ENCODE results near the gene PSMC3.

PSMC3 gene

DNA sequence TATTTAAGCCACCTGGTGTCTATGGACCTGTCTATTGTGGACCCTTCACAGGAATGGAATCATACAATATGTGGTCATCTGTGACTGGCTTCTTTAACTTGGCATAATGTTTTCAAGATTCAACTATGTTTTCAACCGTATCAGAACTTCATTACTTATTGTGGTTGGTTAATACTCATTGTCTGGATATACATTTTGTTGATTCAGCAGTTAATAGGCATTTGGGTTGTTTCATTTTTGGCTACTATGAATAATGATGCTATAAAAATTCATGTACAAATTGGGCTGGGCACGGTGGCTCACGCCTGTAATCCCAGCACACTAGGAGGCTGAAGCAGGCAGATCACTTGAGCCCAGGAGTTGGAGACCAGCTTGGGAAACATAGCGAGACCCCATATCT is 25.2 kb upstream of the PSMC3 start:
- no peaks in the 10 kb centered on the region for H3K36me3 ChIP-seq (ENCODE audit: insufficient read depth, insufficient read length, low read length)
- no peak overlapping the region for H3K4me3 ChIP-seq (ENCODE audit: insufficient read length, low read depth)
- no peak overlapping the region for H3K9ac ChIP-seq (ENCODE audit: insufficient read length, low read depth)
- no peak for TF ChIP-seq SUZ12 (IDR thresholded peaks at IDR 0.05; ENCODE audit: extremely low read depth, insufficient read depth, insufficient read length)
- TF ChIP-seq ZNF274 (IDR thresholded peaks at IDR 0.05; ENCODE audit: low read depth, low read length) = no peak
- no peak for TF ChIP-seq YY1 (IDR thresholded peaks at IDR 0.05; ENCODE audit: insufficient read depth, insufficient read length)
- no peak for DNase-seq (ENCODE audit: low read depth, low spot score)
- H3K9me3 ChIP-seq (ENCODE audit: insufficient read depth, low read length) = no peaks in the 10 kb centered on the region
- H3K27me3 ChIP-seq (ENCODE audit: insufficient read depth, insufficient read length) = no peaks in the 10 kb centered on the region
- H3K4me1 ChIP-seq (ENCODE audit: insufficient read depth, insufficient read length) = peaks cover 10% of the 10 kb centered on the region

DNA sequence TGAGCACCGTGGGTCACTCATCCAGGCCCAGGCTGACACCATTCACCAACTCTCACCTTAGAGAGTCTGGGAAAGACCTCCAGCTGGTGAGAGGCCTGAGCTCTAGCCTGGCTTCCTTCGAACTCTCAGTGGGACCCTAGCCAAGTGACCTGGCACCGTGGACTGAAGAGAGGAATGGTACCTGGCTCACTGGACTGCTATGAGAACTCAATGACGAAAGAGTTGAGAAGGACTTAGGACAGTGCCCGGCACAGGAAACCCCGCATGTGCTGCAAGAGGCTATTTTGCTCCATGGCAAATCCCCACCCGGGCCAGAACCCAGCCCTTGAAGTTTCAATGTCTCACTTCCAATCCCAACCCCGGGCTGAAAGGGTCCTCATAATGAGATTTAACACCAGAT is 23.3 kb upstream of the PSMC3 start:
- H3K4me3 ChIP-seq (ENCODE audit: insufficient read length, low read depth) = no peak overlapping the region
- H3K36me3 ChIP-seq (ENCODE audit: insufficient read depth, insufficient read length, low read length) = no peaks in the 10 kb centered on the region
- peaks cover 10% of the 10 kb centered on the region for H3K4me1 ChIP-seq (ENCODE audit: insufficient read depth, insufficient read length)
- no peak overlapping the region for H3K9ac ChIP-seq (ENCODE audit: insufficient read length, low read depth)
- no peaks in the 10 kb centered on the region for H3K27me3 ChIP-seq (ENCODE audit: insufficient read depth, insufficient read length)
- DNase-seq (ENCODE audit: low read depth, low spot score) = no peak
- no peaks in the 10 kb centered on the region for H3K9me3 ChIP-seq (ENCODE audit: insufficient read depth, low read length)
- no peak for TF ChIP-seq YY1 (IDR thresholded peaks at IDR 0.05; ENCODE audit: insufficient read depth, insufficient read length)
- TF ChIP-seq SUZ12 (IDR thresholded peaks at IDR 0.05; ENCODE audit: extremely low read depth, insufficient read depth, insufficient read length) = no peak
- no peak for TF ChIP-seq ZNF274 (IDR thresholded peaks at IDR 0.05; ENCODE audit: low read depth, low read length)

DNA sequence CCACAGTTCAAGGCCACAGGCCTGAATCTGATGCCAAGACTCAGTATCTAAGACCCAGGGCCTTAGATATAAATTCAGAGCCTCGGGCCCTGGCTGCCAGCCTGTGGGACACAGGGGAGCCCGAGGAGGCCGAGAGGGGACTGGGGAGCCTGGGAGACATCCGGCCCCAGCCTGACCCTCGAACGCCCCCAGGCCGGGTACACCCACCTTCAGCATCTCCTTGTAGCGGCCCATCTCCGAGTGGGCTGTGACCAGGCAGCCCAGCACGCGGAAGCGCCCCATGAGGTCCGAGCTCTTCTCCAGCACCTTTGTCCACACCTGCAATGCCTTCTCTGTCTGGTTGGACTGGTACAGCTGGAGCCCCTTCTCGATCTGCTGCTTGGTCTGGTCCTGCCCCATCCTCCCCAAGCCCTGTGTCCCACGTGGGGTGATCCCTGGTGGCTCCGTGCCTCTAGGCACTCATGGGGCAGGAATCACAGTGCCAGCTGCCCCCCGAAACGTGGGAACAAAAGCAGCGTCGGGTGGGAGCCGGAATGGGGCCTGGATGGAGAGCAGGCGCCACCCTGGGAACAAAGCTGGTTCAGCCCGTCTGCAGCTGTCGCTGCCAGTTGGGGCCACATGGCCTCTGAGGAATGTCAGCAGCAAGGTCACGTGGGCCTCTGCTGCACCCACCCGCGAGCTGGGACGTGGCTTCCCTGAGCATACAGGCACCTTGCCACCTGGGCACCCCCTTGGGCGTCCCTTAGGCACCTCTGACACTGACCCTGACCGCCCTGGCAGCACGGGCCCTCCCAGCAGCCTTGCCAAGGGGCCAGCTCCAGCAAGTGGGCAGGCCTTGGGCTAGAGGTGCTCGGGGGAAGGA is 22.6 kb upstream of the PSMC3 start, which contains the start of gene RAPSN:
Gene RAPSN, minus strand, starts transcription at position 571 of the 862 bp plus-strand sequence. Its CDS starts 172 bp downstream, at position 399.
- TF ChIP-seq SUZ12 (IDR thresholded peaks at IDR 0.05; ENCODE audit: extremely low read depth, insufficient read depth, insufficient read length) (no peak), ZNF274 (IDR thresholded peaks at IDR 0.05; ENCODE audit: low read depth, low read length) (no peak), YY1 (IDR thresholded peaks at IDR 0.05; ENCODE audit: insufficient read depth, insufficient read length) (no peak)
- no peak within 1 kb of the TSS for H3K9ac ChIP-seq (ENCODE audit: insufficient read length, low read depth)
- H3K9me3 ChIP-seq (ENCODE audit: insufficient read depth, low read length) = no peaks in the 10 kb centered on the region
- no peak for DNase-seq (ENCODE audit: low read depth, low spot score)
- H3K36me3 ChIP-seq (ENCODE audit: insufficient read depth, insufficient read length, low read length) = no peaks in the 10 kb centered on the region
- no peaks in the 10 kb centered on the region for H3K27me3 ChIP-seq (ENCODE audit: insufficient read depth, insufficient read length)
- H3K4me3 ChIP-seq (ENCODE audit: insufficient read length, low read depth) = no peak within 1 kb of the TSS
- peaks cover 10% of the 10 kb centered on the region for H3K4me1 ChIP-seq (ENCODE audit: insufficient read depth, insufficient read length)

DNA sequence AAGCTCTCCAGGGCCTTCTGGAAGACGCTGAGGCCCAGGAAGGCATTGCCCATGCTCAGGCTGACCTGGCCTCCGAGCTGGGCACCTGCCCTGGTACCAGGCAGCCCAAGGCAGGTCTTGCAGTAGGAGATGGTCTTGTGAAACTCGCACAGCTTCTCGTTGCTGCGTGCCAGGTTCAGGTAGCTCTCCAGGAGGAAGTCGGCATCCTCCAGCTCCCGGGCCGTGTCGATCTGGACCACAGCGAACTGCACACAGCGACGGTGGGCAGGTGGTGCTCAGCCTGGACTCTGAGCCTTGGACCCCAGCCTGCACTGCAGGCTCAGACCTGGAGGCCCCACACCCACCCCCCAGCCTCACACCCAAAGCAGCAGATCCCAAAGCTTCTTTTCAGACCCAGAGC is 21.7 kb upstream of the PSMC3 start:
- TF ChIP-seq SUZ12 (IDR thresholded peaks at IDR 0.05; ENCODE audit: extremely low read depth, insufficient read depth, insufficient read length) (no peak), YY1 (IDR thresholded peaks at IDR 0.05; ENCODE audit: insufficient read depth, insufficient read length) (no peak), ZNF274 (IDR thresholded peaks at IDR 0.05; ENCODE audit: low read depth, low read length) (no peak)
- Histone ChIP-seq H3K4me3 (ENCODE audit: insufficient read length, low read depth) (no peak overlapping the region), H3K4me1 (ENCODE audit: insufficient read depth, insufficient read length) (peaks cover 10% of the 10 kb centered on the region), H3K9ac (ENCODE audit: insufficient read length, low read depth) (no peak overlapping the region), H3K36me3 (ENCODE audit: insufficient read depth, insufficient read length, low read length) (no peaks in the 10 kb centered on the region), H3K27me3 (ENCODE audit: insufficient read depth, insufficient read length) (no peaks in the 10 kb centered on the region), H3K9me3 (ENCODE audit: insufficient read depth, low read length) (no peaks in the 10 kb centered on the region)
- no peak for DNase-seq (ENCODE audit: low read depth, low spot score)

DNA sequence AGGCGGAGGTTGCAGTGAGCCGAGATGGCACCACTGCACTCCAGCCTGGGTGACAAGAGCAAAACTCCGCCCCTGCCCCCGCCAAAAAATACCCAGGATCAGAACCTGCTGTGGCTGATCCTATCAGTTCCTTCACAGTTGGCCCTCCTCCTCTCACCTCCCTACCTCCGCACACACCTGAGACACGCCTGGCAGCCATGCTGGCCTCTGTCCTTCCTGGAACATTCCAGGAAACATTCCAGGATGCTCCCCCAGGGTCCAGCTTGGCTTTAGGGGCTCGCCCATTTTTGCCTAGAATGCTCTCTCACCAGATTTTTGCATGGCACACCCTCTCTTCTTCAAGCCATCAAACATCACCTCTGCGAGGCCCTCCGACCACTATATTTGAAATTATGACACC is 20.6 kb upstream of the PSMC3 start:
- Histone ChIP-seq H3K4me1 (ENCODE audit: insufficient read depth, insufficient read length) (peaks cover 10% of the 10 kb centered on the region), H3K27me3 (ENCODE audit: insufficient read depth, insufficient read length) (no peaks in the 10 kb centered on the region), H3K9ac (ENCODE audit: insufficient read length, low read depth) (no peak overlapping the region), H3K9me3 (ENCODE audit: insufficient read depth, low read length) (no peaks in the 10 kb centered on the region), H3K36me3 (ENCODE audit: insufficient read depth, insufficient read length, low read length) (no peaks in the 10 kb centered on the region), H3K4me3 (ENCODE audit: insufficient read length, low read depth) (no peak overlapping the region)
- DNase-seq (ENCODE audit: low read depth, low spot score) = no peak
- TF ChIP-seq YY1 (IDR thresholded peaks at IDR 0.05; ENCODE audit: insufficient read depth, insufficient read length) (no peak), ZNF274 (IDR thresholded peaks at IDR 0.05; ENCODE audit: low read depth, low read length) (no peak), SUZ12 (IDR thresholded peaks at IDR 0.05; ENCODE audit: extremely low read depth, insufficient read depth, insufficient read length) (no peak)

DNA sequence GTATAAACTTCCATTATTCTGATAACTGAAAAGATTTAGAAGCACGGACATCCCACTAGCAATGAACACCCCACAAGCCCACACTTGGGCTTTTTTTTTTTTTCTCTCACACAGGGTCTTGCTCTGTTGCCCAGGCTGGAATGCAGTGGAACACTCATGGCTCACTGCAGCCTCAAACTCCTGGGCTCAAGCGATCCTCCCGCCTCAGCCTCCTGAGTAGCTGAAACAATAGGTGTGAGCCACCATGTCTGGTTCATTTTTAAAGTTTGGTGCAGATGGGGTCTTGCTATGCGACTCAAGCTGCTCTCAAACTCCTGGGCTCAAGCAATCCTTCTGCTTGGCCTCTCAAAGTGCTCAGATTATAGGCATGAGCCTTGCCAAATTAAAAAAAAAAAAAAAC is 19.6 kb upstream of the PSMC3 start:
- peaks cover 12% of the 10 kb centered on the region for H3K4me1 ChIP-seq (ENCODE audit: insufficient read depth, insufficient read length)
- no peak overlapping the region for H3K4me3 ChIP-seq (ENCODE audit: insufficient read length, low read depth)
- DNase-seq (ENCODE audit: low read depth, low spot score) = no peak
- no peaks in the 10 kb centered on the region for H3K27me3 ChIP-seq (ENCODE audit: insufficient read depth, insufficient read length)
- H3K9ac ChIP-seq (ENCODE audit: insufficient read length, low read depth) = no peak overlapping the region
- no peaks in the 10 kb centered on the region for H3K9me3 ChIP-seq (ENCODE audit: insufficient read depth, low read length)
- H3K36me3 ChIP-seq (ENCODE audit: insufficient read depth, insufficient read length, low read length) = no peaks in the 10 kb centered on the region
- no peak for TF ChIP-seq YY1 (IDR thresholded peaks at IDR 0.05; ENCODE audit: insufficient read depth, insufficient read length)
- TF ChIP-seq SUZ12 (IDR thresholded peaks at IDR 0.05; ENCODE audit: extremely low read depth, insufficient read depth, insufficient read length) = no peak
- TF ChIP-seq ZNF274 (IDR thresholded peaks at IDR 0.05; ENCODE audit: low read depth, low read length) = no peak

DNA sequence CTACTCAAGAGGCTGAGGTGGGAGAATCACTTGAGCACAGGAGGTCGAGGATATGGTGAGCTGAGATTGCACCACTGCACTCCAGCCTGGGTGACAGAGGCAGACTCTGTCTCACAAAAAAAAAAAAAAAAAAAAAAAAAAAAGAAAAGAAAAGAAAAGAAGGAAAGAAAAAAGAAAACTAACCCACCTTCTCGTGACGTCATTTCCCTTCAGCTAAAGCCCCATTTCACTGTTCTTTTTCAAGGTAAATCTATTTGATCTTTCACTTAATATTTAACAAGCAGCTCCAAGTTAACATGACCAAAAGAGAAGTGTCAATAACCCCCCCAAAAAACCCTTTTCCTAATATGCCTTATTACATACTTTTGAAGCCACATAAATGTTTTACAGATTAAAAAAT is 17.6 kb upstream of the PSMC3 start:
- Histone ChIP-seq H3K4me1 (ENCODE audit: insufficient read depth, insufficient read length) (peaks cover 5% of the 10 kb centered on the region), H3K9me3 (ENCODE audit: insufficient read depth, low read length) (no peaks in the 10 kb centered on the region), H3K9ac (ENCODE audit: insufficient read length, low read depth) (no peak overlapping the region), H3K36me3 (ENCODE audit: insufficient read depth, insufficient read length, low read length) (no peaks in the 10 kb centered on the region), H3K27me3 (ENCODE audit: insufficient read depth, insufficient read length) (no peaks in the 10 kb centered on the region), H3K4me3 (ENCODE audit: insufficient read length, low read depth) (no peak overlapping the region)
- DNase-seq (ENCODE audit: low read depth, low spot score) = no peak
- TF ChIP-seq ZNF274 (IDR thresholded peaks at IDR 0.05; ENCODE audit: low read depth, low read length) = no peak
- TF ChIP-seq YY1 (IDR thresholded peaks at IDR 0.05; ENCODE audit: insufficient read depth, insufficient read length) = no peak
- TF ChIP-seq SUZ12 (IDR thresholded peaks at IDR 0.05; ENCODE audit: extremely low read depth, insufficient read depth, insufficient read length) = no peak

Measured in NT2/D1 (cell line).